Activated CD8-positive, alpha-beta T cell treated with anti-CD3 and anti-CD28 coated beads, Interleukin-2, amount 10 ng/mL, durations not matched to agents 7 days and 5 days (primary cell): ENCODE data around the gene HS3ST5. TPM values are rescaled to one million over a fixed set of nuclear protein-coding genes. Genes with fewer than 3 reads are reported as not detected.
A peak's percentile ranks its signal among the peaks of the same experiment; 100 is the strongest.

ENCODE experiments used
- ATAC-seq: fragments of 150-1000 bp; cut with Tn5 transposase; one replicate; pipeline ENCODE4 v1.10.0; 2021; ENCODE audit warnings: moderate library complexity
- CTCF ChIA-PET: fragments of 350-600 bp; sonication (Branson Sonifier 250); formaldehyde crosslinking; loops from one replicate; lab custom pipeline; 2021; ENCODE audit warnings: antibody characterized with exemption; lab: Charles Lee
- POLR2A ChIA-PET: fragments of 350-600 bp; sonication (Branson Sonifier 250); formaldehyde crosslinking; loops from one replicate; lab custom pipeline; 2021; ENCODE audit warnings: antibody characterized with exemption; lab: Charles Lee
- DNase-seq: peaks from one replicate; pipeline ENCODE4 v3.0.0-alpha.2; 2020
- H3K27ac Mint-ChIP-seq: one replicate; pipeline ENCODE4 v1.8.0; 2021; ENCODE audit warnings: mild to moderate bottlenecking, mixed read lengths
- H3K27me3 Mint-ChIP-seq: one replicate; pipeline ENCODE4 v1.8.0; 2021; ENCODE audit warnings: low read depth, mixed read lengths
- H3K36me3 Mint-ChIP-seq: one replicate; pipeline ENCODE4 v1.8.0; 2021; ENCODE audit warnings: low read depth, mixed read lengths
- H3K4me1 Mint-ChIP-seq: one replicate; pipeline ENCODE4 v1.8.0; 2021; ENCODE audit warnings: low read depth, mixed read lengths
- H3K4me3 Mint-ChIP-seq: one replicate; pipeline ENCODE4 v1.8.0; 2021; ENCODE audit warnings: mild to moderate bottlenecking, mixed read lengths
- H3K9me3 Mint-ChIP-seq: one replicate; pipeline ENCODE4 v1.8.0; 2022; ENCODE audit warnings: mixed read lengths; ENCODE audit not compliant: insufficient read depth
- total RNA-seq, 2 experiments: library from RNA; stranded (reverse); gene quantifications; one replicate each; pipeline ENCODE4 v1.2.3, GENCODE V29; 2021

HS3ST5 gene
- total RNA-seq, 2 experiments from 2014 or later, result not detected

GRCh38 chr6:114133816-114134215 is 209.0 kb downstream of the HS3ST5 start:
- no peaks in the 10 kb centered on the region for H3K9me3 Mint-ChIP-seq
- ChIA-PET CTCF (no interaction called here), POLR2A (no interaction called here)
- no peak for ATAC-seq
- H3K4me1 Mint-ChIP-seq, result no peaks in the 10 kb centered on the region
- H3K27ac Mint-ChIP-seq, result no peak overlapping the region
- no peaks in the 10 kb centered on the region for H3K27me3 Mint-ChIP-seq
- DNase-seq, result no peak
- no peaks in the 10 kb centered on the region for H3K36me3 Mint-ChIP-seq
- H3K4me3 Mint-ChIP-seq, result no peak overlapping the region

DNA sequence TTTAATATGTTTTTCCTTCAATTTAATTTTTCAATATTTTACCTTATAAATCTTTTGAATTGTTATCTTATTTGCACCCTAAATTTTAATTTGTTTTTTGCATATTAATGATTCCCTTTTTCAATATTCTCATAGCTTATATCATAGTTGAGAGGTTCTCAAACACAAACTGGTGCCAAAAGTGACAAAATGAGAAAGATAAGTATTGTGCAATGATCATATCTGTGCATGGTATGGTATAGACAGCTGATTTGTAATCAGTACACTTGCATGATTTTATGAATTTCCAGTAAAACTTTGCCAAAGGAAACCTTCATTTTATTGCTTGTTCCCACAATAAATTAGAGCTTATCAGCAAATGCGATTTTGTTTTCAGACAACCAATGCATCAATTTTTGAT is 210.9 kb downstream of the HS3ST5 start:
- CTCF ChIA-PET, result no interaction called here
- POLR2A ChIA-PET, result no interaction called here

DNA sequence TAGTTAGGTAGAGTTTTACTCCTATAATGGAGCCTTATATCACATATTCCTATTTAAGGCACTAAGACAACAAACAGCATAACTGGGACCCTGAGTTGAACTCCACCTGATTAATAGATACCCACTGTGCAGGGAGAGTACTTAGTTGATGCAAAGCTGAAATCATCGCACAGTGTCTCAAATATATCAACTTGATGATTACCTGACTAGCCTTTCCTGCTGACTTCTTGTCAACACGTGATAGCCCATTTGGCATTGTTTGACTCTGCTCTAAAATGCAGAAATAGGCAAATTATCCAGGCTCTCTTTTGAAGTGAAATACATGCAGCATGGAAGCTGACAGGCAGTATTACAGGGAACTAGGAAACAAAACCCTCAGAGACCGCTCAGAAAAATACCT is 217.2 kb downstream of the HS3ST5 start:
- POLR2A ChIA-PET, result no interaction called here

More for the DNA sequence above, 210.9 kb downstream of the HS3ST5 start:
- no peak overlapping the region for H3K4me3 Mint-ChIP-seq
- no peaks in the 10 kb centered on the region for H3K4me1 Mint-ChIP-seq
- H3K9me3 Mint-ChIP-seq, result no peaks in the 10 kb centered on the region
- no peaks in the 10 kb centered on the region for H3K27me3 Mint-ChIP-seq
- no peak overlapping the region for H3K27ac Mint-ChIP-seq
- ATAC-seq, result no peak
- H3K36me3 Mint-ChIP-seq, result no peaks in the 10 kb centered on the region
- no peak for DNase-seq

DNA sequence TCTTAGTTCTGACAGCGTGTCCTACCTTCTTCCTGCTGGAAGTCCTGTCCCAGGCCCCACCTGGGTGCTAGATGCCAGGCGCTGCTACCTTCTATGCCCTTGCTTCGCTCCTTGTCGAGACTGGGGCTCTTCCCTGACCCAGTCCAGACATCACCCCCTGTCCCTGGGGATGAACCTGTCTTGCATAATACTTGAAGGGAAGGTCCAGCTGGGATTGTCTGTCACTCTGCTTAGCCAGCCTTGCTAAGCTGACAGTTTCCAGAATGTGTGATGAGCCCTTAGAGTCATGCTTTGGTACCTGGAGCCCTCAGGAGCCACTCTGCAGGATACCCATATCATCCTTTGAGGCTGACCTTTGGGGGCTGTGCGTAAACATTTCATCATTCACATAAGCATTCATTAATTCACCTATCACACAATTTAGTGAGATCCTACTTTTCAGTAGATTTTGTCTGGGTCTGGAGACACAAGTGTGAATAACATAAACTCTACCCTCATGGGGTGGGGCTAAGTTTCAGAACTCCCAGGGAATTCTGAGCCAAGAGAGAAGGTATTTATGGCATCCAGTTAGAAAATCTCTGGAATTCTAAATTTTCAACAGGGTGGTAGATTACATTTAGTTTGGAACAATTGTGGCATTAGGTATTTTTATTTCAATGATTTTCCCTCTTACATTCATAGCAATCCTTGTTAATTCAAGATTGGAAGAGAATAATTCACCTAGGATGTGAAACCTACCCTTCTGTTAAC is 220.7 kb downstream of the HS3ST5 start:
- Mint-ChIP-seq H3K36me3 (no peaks in the 10 kb centered on the region), H3K27me3 (peaks cover 2% of the 10 kb centered on the region), H3K4me3 (no peak overlapping the region), H3K27ac (no peak overlapping the region), H3K9me3 (no peaks in the 10 kb centered on the region), H3K4me1 (no peaks in the 10 kb centered on the region)
- ChIA-PET CTCF (no interaction called here), POLR2A (no interaction called here)
- DNase-seq (no peak), ATAC-seq (no peak)

More for the DNA sequence above, 217.2 kb downstream of the HS3ST5 start:
- Mint-ChIP-seq H3K4me3 (no peak overlapping the region), H3K27me3 (no peaks in the 10 kb centered on the region), H3K36me3 (no peaks in the 10 kb centered on the region), H3K9me3 (no peaks in the 10 kb centered on the region), H3K4me1 (no peaks in the 10 kb centered on the region), H3K27ac (no peak overlapping the region)
- CTCF ChIA-PET, result no interaction called here
- no peak for ATAC-seq
- DNase-seq, result no peak

DNA sequence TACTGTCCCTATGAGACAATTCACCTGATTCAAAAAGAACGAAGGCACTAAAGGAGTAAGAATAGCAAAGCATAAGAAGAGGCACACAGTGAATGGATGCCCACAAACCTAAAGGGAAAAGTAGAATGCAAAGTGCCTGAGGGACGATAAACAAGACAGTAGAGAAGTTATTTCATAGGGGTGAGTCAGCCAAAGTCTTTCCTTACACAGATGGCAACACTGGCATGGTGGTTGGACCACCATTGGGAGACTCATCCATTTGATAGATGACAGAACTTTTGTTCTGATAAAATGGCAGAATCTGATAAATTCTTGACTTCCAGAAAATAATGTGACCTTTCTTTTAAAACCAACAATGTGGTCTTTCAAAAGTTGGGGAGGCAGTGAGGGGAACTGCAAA is 223.8 kb downstream of the HS3ST5 start:
- Mint-ChIP-seq H3K9me3 (no peaks in the 10 kb centered on the region), H3K36me3 (no peaks in the 10 kb centered on the region), H3K4me3 (no peak overlapping the region), H3K27me3 (peaks cover 2% of the 10 kb centered on the region), H3K27ac (no peak overlapping the region), H3K4me1 (no peaks in the 10 kb centered on the region)
- ChIA-PET POLR2A (no interaction called here), CTCF (no interaction called here)
- no peak for ATAC-seq
- no peak for DNase-seq

- Mint-ChIP-seq H3K9me3 (no peaks in the 10 kb centered on the region), H3K4me3 (no peak overlapping the region), H3K36me3 (no peaks in the 10 kb centered on the region), H3K27ac (no peak overlapping the region), H3K4me1 (no peaks in the 10 kb centered on the region), H3K27me3 (peaks cover 2% of the 10 kb centered on the region)
- no peak for DNase-seq
- ATAC-seq, result no peak
- POLR2A ChIA-PET, result no interaction called here
- CTCF ChIA-PET, result no interaction called here
Measured at GRCh38 chr6:114115652-114116051, 227.2 kb downstream of the HS3ST5 start.

DNA sequence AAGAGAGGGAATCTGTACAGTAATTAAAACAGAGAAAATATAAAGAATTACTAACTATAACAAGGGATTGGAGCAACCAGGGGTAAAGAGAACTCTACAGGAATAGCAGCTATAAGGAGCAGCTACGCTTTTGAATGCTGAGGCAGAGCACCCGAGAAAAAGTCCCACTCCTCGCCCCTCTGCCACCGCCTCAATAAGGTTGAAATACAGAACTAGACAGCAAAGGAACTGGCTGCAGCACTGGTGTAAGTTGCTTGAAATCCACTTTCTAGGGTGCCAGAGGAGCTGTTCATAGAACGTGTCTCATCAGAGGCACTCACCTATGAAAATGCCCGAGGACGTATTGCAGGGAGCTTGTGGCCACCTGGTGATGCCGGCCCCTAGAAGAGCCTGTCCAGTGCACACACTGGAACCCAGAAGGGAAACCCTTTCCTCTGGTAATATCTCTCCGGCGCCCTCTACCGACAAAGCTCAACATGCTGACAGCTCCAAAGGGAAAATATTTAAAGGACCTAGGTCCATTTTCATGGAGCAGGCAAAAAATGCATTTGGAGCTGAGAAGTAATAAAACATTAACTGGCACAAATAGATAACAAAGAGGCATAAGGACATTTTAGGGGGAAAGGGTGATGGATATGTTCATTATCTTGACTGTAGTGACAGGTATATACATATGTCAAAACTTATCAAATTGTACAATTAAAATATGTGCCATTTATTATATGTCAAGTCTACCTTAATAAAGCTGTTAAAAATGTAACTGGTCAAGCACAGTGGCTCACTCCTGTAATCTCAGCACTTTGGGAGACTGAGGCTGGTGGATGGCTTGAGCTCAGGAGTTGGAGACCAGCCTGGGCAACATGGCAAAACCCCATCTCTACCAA is 234.5 kb downstream of the HS3ST5 start:
- ChIA-PET POLR2A (no interaction called here), CTCF (interaction anchor here (0.7 to 1.9 kb wide), 3 partner anchors 9 to 128 kb away, joined by 3 to 8 read pairs (median 6); no protein-coding TSS in a partner anchor)
- Mint-ChIP-seq H3K36me3 (no peaks in the 10 kb centered on the region), H3K27ac (no peak overlapping the region), H3K9me3 (no peaks in the 10 kb centered on the region), H3K27me3 (peaks cover 7% of the 10 kb centered on the region), H3K4me3 (no peak overlapping the region), H3K4me1 (no peaks in the 10 kb centered on the region)
- DNase-seq, result peak; percentile 45
- peak; percentile 57 for ATAC-seq

GRCh38 chr6:114106020-114106419 is 236.8 kb downstream of the HS3ST5 start:
- CTCF ChIA-PET, result no interaction called here
- Mint-ChIP-seq H3K36me3 (no peaks in the 10 kb centered on the region), H3K27me3 (peaks cover 7% of the 10 kb centered on the region), H3K9me3 (no peaks in the 10 kb centered on the region), H3K4me3 (no peak overlapping the region), H3K27ac (no peak overlapping the region), H3K4me1 (no peaks in the 10 kb centered on the region)
- no peak for DNase-seq
- no peak for ATAC-seq
- POLR2A ChIA-PET, result no interaction called here

GRCh38 chr6:114101255-114101654 is 241.6 kb downstream of the HS3ST5 start:
- Mint-ChIP-seq H3K4me1 (no peaks in the 10 kb centered on the region), H3K36me3 (no peaks in the 10 kb centered on the region), H3K4me3 (no peak overlapping the region), H3K27ac (no peak overlapping the region), H3K9me3 (no peaks in the 10 kb centered on the region), H3K27me3 (peaks cover 6% of the 10 kb centered on the region)
- ATAC-seq, result no peak
- no peak for DNase-seq
- ChIA-PET POLR2A (no interaction called here), CTCF (no interaction called here)

DNA sequence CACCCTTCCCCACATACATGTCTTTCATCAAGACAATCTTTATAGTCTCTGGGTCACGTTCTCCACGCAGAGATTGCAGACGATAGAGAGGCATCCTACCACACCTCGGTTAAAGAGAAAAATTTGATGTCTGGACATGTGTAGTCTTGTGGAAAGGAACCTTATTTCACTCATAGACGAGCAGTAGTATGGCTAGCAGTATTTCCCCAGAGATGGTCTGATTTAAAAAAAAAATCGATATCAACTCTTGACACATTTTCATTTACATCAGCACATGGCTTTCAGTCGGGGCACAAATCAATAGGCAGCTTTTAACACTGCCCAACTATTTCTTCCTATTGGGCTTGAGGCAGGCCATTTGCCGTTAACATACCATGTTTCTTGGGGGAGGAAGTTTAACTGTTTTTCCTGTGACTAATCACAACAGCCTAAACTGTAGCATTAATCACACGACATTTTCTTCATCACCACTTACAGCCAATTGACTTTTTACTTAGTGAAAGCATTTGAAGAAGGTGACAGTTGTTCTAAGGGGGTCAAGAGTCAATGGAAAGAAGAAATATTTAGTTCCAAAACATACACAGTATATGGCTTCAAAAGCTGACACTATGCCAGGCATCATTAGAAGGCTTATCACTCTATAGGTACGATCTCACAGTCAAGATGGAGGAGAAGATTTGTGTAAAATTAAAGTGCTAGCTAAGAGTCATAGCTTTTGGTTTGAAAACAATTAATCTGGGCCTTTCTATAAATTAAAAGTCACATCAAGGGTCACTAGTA is 242.4 kb downstream of the HS3ST5 start:
- DNase-seq, result no peak
- H3K9me3 Mint-ChIP-seq, result no peaks in the 10 kb centered on the region
- CTCF ChIA-PET, result interaction anchor here (0.5 to 1.6 kb wide), 2 partner anchors 8 to 44 kb away, joined by 3 to 6 read pairs; no protein-coding TSS in a partner anchor
- H3K4me3 Mint-ChIP-seq, result no peak overlapping the region
- ATAC-seq, result no peak
- POLR2A ChIA-PET, result no interaction called here
- H3K36me3 Mint-ChIP-seq, result no peaks in the 10 kb centered on the region
- no peaks in the 10 kb centered on the region for H3K4me1 Mint-ChIP-seq
- H3K27ac Mint-ChIP-seq, result no peak overlapping the region
- peaks cover 2% of the 10 kb centered on the region for H3K27me3 Mint-ChIP-seq

DNA sequence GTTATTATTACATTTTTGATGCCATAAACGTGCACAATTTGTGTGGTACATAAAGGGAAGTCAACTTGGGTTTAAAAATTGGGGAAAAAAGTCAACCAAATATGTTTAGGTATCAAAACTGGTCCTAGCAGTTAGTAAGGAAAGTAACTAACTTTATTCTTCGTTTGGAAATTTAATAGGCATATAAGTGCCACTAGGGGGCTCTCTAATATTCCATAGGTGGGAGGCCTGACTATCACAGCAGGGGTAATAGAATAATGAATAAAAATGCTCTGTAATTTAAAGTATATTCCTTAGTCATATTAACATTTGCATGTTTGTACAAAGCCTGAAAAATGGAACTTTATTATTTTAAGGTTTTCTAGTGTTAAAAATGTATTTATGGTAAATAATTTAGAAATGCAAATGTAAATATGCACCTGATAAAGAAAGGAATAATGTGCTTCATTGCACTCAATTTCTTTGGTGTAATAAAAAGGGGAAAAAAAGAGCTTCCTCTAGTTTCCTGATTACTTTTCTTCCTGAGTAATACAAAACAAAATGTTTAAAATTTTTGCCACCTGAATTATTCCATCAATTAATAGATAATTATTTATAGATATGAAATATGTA is 246.2 kb downstream of the HS3ST5 start:
- CTCF ChIA-PET, result no interaction called here
- no peak for ATAC-seq

More for the DNA sequence above, 246.2 kb downstream of the HS3ST5 start:
- Mint-ChIP-seq H3K27ac (no peak overlapping the region), H3K9me3 (no peaks in the 10 kb centered on the region), H3K4me3 (no peak overlapping the region), H3K27me3 (peaks cover 2% of the 10 kb centered on the region), H3K36me3 (no peaks in the 10 kb centered on the region), H3K4me1 (no peaks in the 10 kb centered on the region)
- no peak for DNase-seq
- POLR2A ChIA-PET, result no interaction called here
